ENCODE results near the gene TMEM238. TPM values are rescaled to one million over a fixed set of nuclear protein-coding genes. Genes with fewer than 3 reads are reported as not detected.
"Not testable (repeated sequence)": the region's sequence is repeated elsewhere in the genome, so short reads cannot be mapped to it uniquely, and the experiment has no call there.

TMEM238 gene
- total and polyA plus RNA-seq, 4 experiments from 2014 or later: 2.4 to 9.9 (median 9.6) TPM; not detected in 1

GRCh38 chr19:55409179-55409578, 25.1 kb upstream of the TMEM238 start:
- H3K9me3 ChIP-seq (ENCODE audit: control insufficient read depth in 1 of 2, low read length in 2 of 2); H3K27me3 ChIP-seq (ENCODE audit: insufficient read depth, low read length); DNase-seq; H3K4me3 ChIP-seq (ENCODE audit: low read length in 2 of 2); H3K36me3 ChIP-seq (ENCODE audit: insufficient read depth, low read length); H3K27me3 Mint-ChIP-seq; H3K27ac ChIP-seq (ENCODE audit: low read depth, low read length): not testable (repeated sequence)
- peaks cover 22 to 32% (median 28%) of the 10 kb centered on the region in 4 donors for H3K4me1 Mint-ChIP-seq
- intact Hi-C loops (cut with micrococcal nuclease): loop anchor here (5.0 kb wide), 1 partner anchor 233 kb away; the partner anchor contains the start of genes ZNF580 and ZNF581
- ChIA-PET CTCF (ENCODE audit: partially characterized antibody) (interaction anchor here (0.7 to 2.4 kb wide), 9 partner anchors 10 to 152 kb away, joined by 3 to 14 read pairs (median 3); no protein-coding TSS in a partner anchor), POLR2A (ENCODE audit: partially characterized antibody) (interaction anchor here (0.7 to 8.5 kb wide), 12 partner anchors 9 to 291 kb away, joined by 3 to 247 read pairs (median 6); partner anchors contain the start of genes FIZ1, HSPBP1, ISOC2 and KMT5C)
- peaks cover 7 to 24% of the 10 kb centered on the region in 2 donors for H3K36me3 Mint-ChIP-seq
- H3K9me3 Mint-ChIP-seq: peaks cover 0 to 17% (median 0%) of the 10 kb centered on the region in 8 donors
- H3K4me1 ChIP-seq (ENCODE audit: insufficient read depth, low read length): peaks cover 24% of the 10 kb centered on the region
- peak overlapping the region in 7 of 8 donors; percentile 7 to 95 (median 58) for H3K4me3 Mint-ChIP-seq
- H3K27ac Mint-ChIP-seq: peak overlapping the region; percentile 52 to 100 (median 99)

- Histone ChIP-seq H3K9me3 (ENCODE audit: control insufficient read depth in 1 of 2, low read length in 2 of 2) (no peaks in the 10 kb centered on the region), H3K27ac (ENCODE audit: low read depth, low read length) (peak overlapping the region; percentile 99), H3K27me3 (ENCODE audit: insufficient read depth, low read length) (no peaks in the 10 kb centered on the region), H3K36me3 (ENCODE audit: insufficient read depth, low read length) (peaks cover 8% of the 10 kb centered on the region), H3K4me1 (ENCODE audit: insufficient read depth, low read length) (peaks cover 24% of the 10 kb centered on the region), H3K4me3 (ENCODE audit: low read length in 2 of 2) (peak overlapping the region; percentile 64 to 69)
- intact Hi-C loops (cut with micrococcal nuclease): loop anchor here (1.0 to 5.0 kb wide), 5 partner anchors 23 to 234 kb away; partner anchors contain the start of genes ISOC2, KMT5C, PPP6R1 and RPL28
- Mint-ChIP-seq H3K4me1 (peaks cover 22 to 32% (median 28%) of the 10 kb centered on the region in 4 donors), H3K27ac (peak overlapping the region; percentile 98 to 100 (median 99)), H3K9me3 (peaks cover 0 to 17% (median 0%) of the 10 kb centered on the region in 8 donors), H3K27me3 (no peaks in the 10 kb centered on the region), H3K4me3 (peak overlapping the region; percentile 89 to 96 (median 93)), H3K36me3 (peaks cover 10 to 30% of the 10 kb centered on the region in 2 donors)
- POLR2A ChIA-PET (ENCODE audit: partially characterized antibody): interaction anchor here (0.7 to 8.5 kb wide), 10 partner anchors 13 to 191 kb away, joined by 3 to 247 read pairs (median 10); partner anchors contain the start of genes FIZ1, HSPBP1, KMT5C and PPP6R1
- DNase-seq: no peak
- CTCF ChIA-PET (ENCODE audit: partially characterized antibody): interaction anchor here (0.7 to 2.4 kb wide), 5 partner anchors 11 to 107 kb away, joined by 3 to 14 read pairs (median 6); no protein-coding TSS in a partner anchor
These were observed 24.4 kb upstream of the TMEM238 start for GRCh38 chr19:55408533-55408872.

GRCh38 chr19:55407800-55408532, 23.9 kb upstream of the TMEM238 start:
- Histone ChIP-seq H3K4me1 (ENCODE audit: insufficient read depth, low read length) (peaks cover 24% of the 10 kb centered on the region), H3K27me3 (ENCODE audit: insufficient read depth, low read length) (no peaks in the 10 kb centered on the region), H3K9me3 (ENCODE audit: control insufficient read depth in 1 of 2, low read length in 2 of 2) (no peaks in the 10 kb centered on the region), H3K4me3 (ENCODE audit: low read length in 2 of 2) (peak overlapping the region; percentile 64 to 69), H3K27ac (ENCODE audit: low read depth, low read length) (peak overlapping the region; percentile 99), H3K36me3 (ENCODE audit: insufficient read depth, low read length) (peaks cover 13% of the 10 kb centered on the region)
- ChIA-PET CTCF (ENCODE audit: partially characterized antibody) (interaction anchor here (1.2 to 2.4 kb wide), 2 partner anchors 11 to 23 kb away, joined by 5 to 14 read pairs; no protein-coding TSS in a partner anchor), POLR2A (ENCODE audit: partially characterized antibody) (interaction anchor here (0.6 to 8.5 kb wide), 28 partner anchors 9 to 290 kb away, joined by 3 to 247 read pairs (median 6); partner anchors contain the start of genes BRSK1, FIZ1, HSPBP1 and ISOC2)
- H3K36me3 Mint-ChIP-seq: peaks cover 15 to 34% of the 10 kb centered on the region in 2 donors
- no peaks in the 10 kb centered on the region for H3K27me3 Mint-ChIP-seq
- DNase-seq: peak; percentile 96 to 99 (median 98)
- peak overlapping the region; percentile 89 to 96 (median 93) for H3K4me3 Mint-ChIP-seq
- peaks cover 22 to 32% (median 28%) of the 10 kb centered on the region in 4 donors for H3K4me1 Mint-ChIP-seq
- H3K9me3 Mint-ChIP-seq: peaks cover 0 to 17% (median 0%) of the 10 kb centered on the region in 8 donors
- peak overlapping the region; percentile 98 to 100 (median 99) for H3K27ac Mint-ChIP-seq
- intact Hi-C loops (cut with micrococcal nuclease): loop anchor here (1.0 to 5.0 kb wide), 5 partner anchors 23 to 234 kb away; partner anchors contain the start of genes ISOC2, KMT5C, PPP6R1 and RPL28

- not testable (repeated sequence) for DNase-seq; H3K27me3 Mint-ChIP-seq; H3K9me3 ChIP-seq (ENCODE audit: control insufficient read depth in 1 of 2, low read length in 2 of 2); H3K27me3 ChIP-seq (ENCODE audit: insufficient read depth, low read length)
- H3K9me3 Mint-ChIP-seq: peaks cover 0 to 17% (median 0%) of the 10 kb centered on the region in 8 donors
- peak within 1 kb of the TSS; percentile 98 to 100 (median 99) for H3K27ac Mint-ChIP-seq
- CTCF ChIA-PET (ENCODE audit: partially characterized antibody): interaction anchor here (2.4 kb wide), 1 partner anchor 12 kb away, joined by 14 read pairs; no protein-coding TSS in a partner anchor
- peaks cover 22 to 32% (median 28%) of the 10 kb centered on the region in 4 donors for H3K4me1 Mint-ChIP-seq
- H3K36me3 Mint-ChIP-seq: peaks cover 18 to 39% of the 10 kb centered on the region in 2 donors
- Histone ChIP-seq H3K4me3 (ENCODE audit: low read length in 2 of 2) (peak within 1 kb of the TSS; percentile 64 to 69), H3K4me1 (ENCODE audit: insufficient read depth, low read length) (peaks cover 24% of the 10 kb centered on the region), H3K27ac (ENCODE audit: low read depth, low read length) (peak within 1 kb of the TSS; percentile 99), H3K36me3 (ENCODE audit: insufficient read depth, low read length) (peaks cover 18% of the 10 kb centered on the region)
- intact Hi-C loops (cut with micrococcal nuclease): loop anchor here (5.0 kb wide), 1 partner anchor 235 kb away; the partner anchor contains the start of genes ZNF580 and ZNF581
- peak within 1 kb of the TSS; percentile 89 to 96 (median 93) for H3K4me3 Mint-ChIP-seq
- POLR2A ChIA-PET (ENCODE audit: partially characterized antibody): interaction anchor here (0.6 to 8.5 kb wide), 28 partner anchors 9 to 1270 kb away, joined by 3 to 247 read pairs (median 5); partner anchors contain the start of genes BRSK1, CNOT3, FIZ1 and HSPBP1
These were observed 23.4 kb upstream of the TMEM238 start, which contains the start of gene UBE2S for GRCh38 chr19:55407550-55407799. Gene UBE2S (minus strand): TSS chr19:55407788. CDS start chr19:55407589, 199 bp downstream.

GRCh38 chr19:55406826-55407549, 22.9 kb upstream of the TMEM238 start:
- Mint-ChIP-seq H3K4me1 (peaks cover 22 to 32% (median 28%) of the 10 kb centered on the region in 4 donors), H3K27ac (peak overlapping the region; percentile 84 to 99 (median 93)), H3K9me3 (peaks cover 0 to 17% (median 0%) of the 10 kb centered on the region in 8 donors), H3K4me3 (peak overlapping the region; percentile 76 to 95 (median 82)), H3K36me3 (peaks cover 20 to 44% of the 10 kb centered on the region in 2 donors), H3K27me3 (no peaks in the 10 kb centered on the region)
- CTCF ChIA-PET (ENCODE audit: partially characterized antibody): interaction anchor here (2.4 kb wide), 1 partner anchor 12 kb away, joined by 14 read pairs; no protein-coding TSS in a partner anchor
- Histone ChIP-seq H3K4me1 (ENCODE audit: insufficient read depth, low read length) (peaks cover 24% of the 10 kb centered on the region), H3K27me3 (ENCODE audit: insufficient read depth, low read length) (no peaks in the 10 kb centered on the region), H3K9me3 (ENCODE audit: control insufficient read depth in 1 of 2, low read length in 2 of 2) (no peaks in the 10 kb centered on the region), H3K4me3 (ENCODE audit: low read length in 2 of 2) (peak overlapping the region; percentile 28 to 63), H3K27ac (ENCODE audit: low read depth, low read length) (peak overlapping the region; percentile 99), H3K36me3 (ENCODE audit: insufficient read depth, low read length) (peaks cover 22% of the 10 kb centered on the region)
- DNase-seq: peak in 1 of 5 donors; percentile 52
- intact Hi-C loops (cut with micrococcal nuclease): loop anchor here (5.0 kb wide), 1 partner anchor 235 kb away; the partner anchor contains the start of genes ZNF580 and ZNF581
- POLR2A ChIA-PET (ENCODE audit: partially characterized antibody): interaction anchor here (0.6 to 8.5 kb wide), 24 partner anchors 8 to 1270 kb away, joined by 3 to 247 read pairs (median 6); partner anchors contain the start of genes BRSK1, CNOT3, FIZ1 and HSPBP1

- no peak for DNase-seq
- no peaks in the 10 kb centered on the region for H3K9me3 ChIP-seq (ENCODE audit: control insufficient read depth in 1 of 2, low read length in 2 of 2)
- peaks cover 24% of the 10 kb centered on the region for H3K4me1 ChIP-seq (ENCODE audit: insufficient read depth, low read length)
- peaks cover 26% of the 10 kb centered on the region for H3K36me3 ChIP-seq (ENCODE audit: insufficient read depth, low read length)
- peak overlapping the region; percentile 84 to 99 (median 93) for H3K27ac Mint-ChIP-seq
- peaks cover 24 to 47% of the 10 kb centered on the region in 2 donors for H3K36me3 Mint-ChIP-seq
- H3K4me3 Mint-ChIP-seq: peak overlapping the region; percentile 76 to 95 (median 82)
- no peaks in the 10 kb centered on the region for H3K27me3 ChIP-seq (ENCODE audit: insufficient read depth, low read length)
- POLR2A ChIA-PET (ENCODE audit: partially characterized antibody): interaction anchor here (0.7 to 8.5 kb wide), 9 partner anchors 18 to 1269 kb away, joined by 3 to 247 read pairs (median 8); partner anchors contain the start of genes CNOT3, HSPBP1, PPP1R12C and PPP6R1
- H3K27ac ChIP-seq (ENCODE audit: low read depth, low read length): peak overlapping the region; percentile 99
- no peaks in the 10 kb centered on the region for H3K27me3 Mint-ChIP-seq
- peak overlapping the region; percentile 28 to 63 for H3K4me3 ChIP-seq (ENCODE audit: low read length in 2 of 2)
- intact Hi-C loops (cut with micrococcal nuclease): loop anchor here (5.0 kb wide), 1 partner anchor 236 kb away; the partner anchor contains the start of genes ZNF580 and ZNF581
- CTCF ChIA-PET (ENCODE audit: partially characterized antibody): no interaction called here
- peaks cover 0 to 17% (median 0%) of the 10 kb centered on the region in 8 donors for H3K9me3 Mint-ChIP-seq
- peaks cover 22 to 32% (median 28%) of the 10 kb centered on the region in 4 donors for H3K4me1 Mint-ChIP-seq
These were observed 22.2 kb upstream of the TMEM238 start for GRCh38 chr19:55406091-55406825.

Measured in CD4-positive, alpha-beta memory T cell (primary cell).